ENCODE data around the gene RNF208. TPM values are rescaled to one million over a fixed set of nuclear protein-coding genes. Genes with fewer than 3 reads are reported as not detected.
"Not testable (repeated sequence)": the region's sequence is repeated elsewhere in the genome, so short reads cannot be mapped to it uniquely, and the experiment has no call there.

Gene RNF208
- polyA plus RNA-seq, 3 donors from 2014 or later: not detected

- Mint-ChIP-seq H3K9me3 (no peaks in the 10 kb centered on the region), H3K27me3 (ENCODE audit: low read depth in 3 of 3) (peaks cover 12 to 26% (median 25%) of the 10 kb centered on the region in 3 donors), H3K4me3 (peak overlapping the region; percentile 63 to 79 (median 71)), H3K4me1 (peaks cover 28 to 31% of the 10 kb centered on the region in 2 donors), H3K36me3 (peaks cover 0 to 3% (median 0%) of the 10 kb centered on the region in 3 donors), H3K27ac (peak overlapping the region in 3 of 6 donors; percentile 46 to 92 (median 77))
- peak in 2 of 3 donors; percentile 82 to 84 for DNase-seq
Measured at GRCh38 chr9:137240318-137240840, 18.3 kb upstream of the RNF208 start.

GRCh38 chr9:137239541-137240200 is 17.6 kb upstream of the RNF208 start:
- Mint-ChIP-seq H3K27me3 (ENCODE audit: low read depth in 3 of 3) (peaks cover 12 to 26% (median 25%) of the 10 kb centered on the region in 3 donors), H3K27ac (peak overlapping the region in 5 of 6 donors; percentile 21 to 77 (median 48)), H3K4me1 (peaks cover 28 to 31% of the 10 kb centered on the region in 2 donors), H3K4me3 (peak overlapping the region; percentile 63 to 79 (median 71))
- not testable (repeated sequence) for H3K9me3 Mint-ChIP-seq, H3K36me3 Mint-ChIP-seq, DNase-seq

GRCh38 chr9:137237759-137238726 is 16.0 kb upstream of the RNF208 start:
- Mint-ChIP-seq H3K9me3 (no peaks in the 10 kb centered on the region), H3K4me1 (peaks cover 23 to 27% of the 10 kb centered on the region in 2 donors), H3K27ac (no peak overlapping the region), H3K36me3 (peaks cover 0 to 3% (median 0%) of the 10 kb centered on the region in 3 donors), H3K4me3 (no peak overlapping the region), H3K27me3 (ENCODE audit: low read depth in 3 of 3) (peaks cover 12 to 22% (median 15%) of the 10 kb centered on the region in 3 donors)
- DNase-seq: no peak

- H3K27ac Mint-ChIP-seq: no peak overlapping the region
- no peaks in the 10 kb centered on the region for H3K36me3 Mint-ChIP-seq
- H3K4me3 Mint-ChIP-seq: no peak overlapping the region
Measured at GRCh38 chr9:137236936-137237421, 14.9 kb upstream of the RNF208 start.

GRCh38 chr9:137236238-137236935 is 14.3 kb upstream of the RNF208 start:
- peak; percentile 86 to 87 (median 87) for DNase-seq
- Mint-ChIP-seq H3K27me3 (ENCODE audit: low read depth in 3 of 3) (peaks cover 5 to 15% (median 5%) of the 10 kb centered on the region in 3 donors), H3K4me1 (peaks cover 11 to 18% of the 10 kb centered on the region in 2 donors), H3K27ac (no peak overlapping the region), H3K9me3 (no peaks in the 10 kb centered on the region), H3K36me3 (no peaks in the 10 kb centered on the region), H3K4me3 (no peak overlapping the region)

More at GRCh38 chr9:137236936-137237421, 14.9 kb upstream of the RNF208 start:
- DNase-seq: no peak
- Mint-ChIP-seq H3K9me3 (no peaks in the 10 kb centered on the region), H3K27me3 (ENCODE audit: low read depth in 3 of 3) (peaks cover 5 to 13% (median 5%) of the 10 kb centered on the region in 3 donors), H3K4me1 (peaks cover 12 to 18% of the 10 kb centered on the region in 2 donors)

GRCh38 chr9:137235424-137236237 is 13.6 kb upstream of the RNF208 start:
- Mint-ChIP-seq H3K36me3 (no peaks in the 10 kb centered on the region), H3K4me3 (no peak overlapping the region), H3K9me3 (no peaks in the 10 kb centered on the region), H3K27me3 (ENCODE audit: low read depth in 3 of 3) (peaks cover 0 to 9% (median 0%) of the 10 kb centered on the region in 3 donors), H3K27ac (no peak overlapping the region), H3K4me1 (peaks cover 6 to 15% of the 10 kb centered on the region in 2 donors)
- DNase-seq: no peak

- no peaks in the 10 kb centered on the region for H3K9me3 Mint-ChIP-seq
- peaks cover 6 to 14% of the 10 kb centered on the region in 2 donors for H3K4me1 Mint-ChIP-seq
- H3K27me3 Mint-ChIP-seq (ENCODE audit: low read depth in 3 of 3): peaks cover 0 to 5% (median 0%) of the 10 kb centered on the region in 3 donors
- no peaks in the 10 kb centered on the region for H3K36me3 Mint-ChIP-seq
- H3K27ac Mint-ChIP-seq: no peak overlapping the region
- H3K4me3 Mint-ChIP-seq: no peak overlapping the region
- DNase-seq: no peak
Measured at GRCh38 chr9:137234758-137235423, 12.9 kb upstream of the RNF208 start.

GRCh38 chr9:137234055-137234697 is 12.1 kb upstream of the RNF208 start:
- Mint-ChIP-seq H3K36me3 (no peaks in the 10 kb centered on the region), H3K4me3 (no peak overlapping the region), H3K9me3 (no peaks in the 10 kb centered on the region), H3K27me3 (ENCODE audit: low read depth in 3 of 3) (peaks cover 0 to 2% (median 2%) of the 10 kb centered on the region in 3 donors), H3K4me1 (peaks cover 5 to 9% of the 10 kb centered on the region in 2 donors), H3K27ac (no peak overlapping the region)
- DNase-seq: no peak

GRCh38 chr9:137233143-137233980 is 11.3 kb upstream of the RNF208 start:
- peaks cover 0 to 4% of the 10 kb centered on the region in 2 donors for H3K4me1 Mint-ChIP-seq
- no peak overlapping the region for H3K27ac Mint-ChIP-seq
- no peak for DNase-seq
- H3K36me3 Mint-ChIP-seq: no peaks in the 10 kb centered on the region
- no peaks in the 10 kb centered on the region for H3K9me3 Mint-ChIP-seq
- H3K4me3 Mint-ChIP-seq: no peak overlapping the region
- H3K27me3 Mint-ChIP-seq (ENCODE audit: low read depth in 3 of 3): peaks cover 0 to 2% (median 2%) of the 10 kb centered on the region in 3 donors

- peaks cover 0 to 4% (median 2%) of the 10 kb centered on the region in 3 donors for H3K27me3 Mint-ChIP-seq (ENCODE audit: low read depth in 3 of 3)
- peaks cover 0 to 4% of the 10 kb centered on the region in 2 donors for H3K4me1 Mint-ChIP-seq
- H3K9me3 Mint-ChIP-seq: no peaks in the 10 kb centered on the region
- H3K36me3 Mint-ChIP-seq: no peaks in the 10 kb centered on the region
- no peak overlapping the region for H3K4me3 Mint-ChIP-seq
- DNase-seq: no peak
- no peak overlapping the region for H3K27ac Mint-ChIP-seq
Measured at GRCh38 chr9:137232510-137232909, 10.5 kb upstream of the RNF208 start.

GRCh38 chr9:137232101-137232500 is 10.1 kb upstream of the RNF208 start:
- DNase-seq: no peak
- no peaks in the 10 kb centered on the region for H3K9me3 Mint-ChIP-seq
- H3K4me1 Mint-ChIP-seq: peaks cover 0 to 2% of the 10 kb centered on the region in 2 donors
- no peaks in the 10 kb centered on the region for H3K36me3 Mint-ChIP-seq
- H3K4me3 Mint-ChIP-seq: no peak overlapping the region
- H3K27ac Mint-ChIP-seq: no peak overlapping the region
- peaks cover 0 to 5% (median 2%) of the 10 kb centered on the region in 3 donors for H3K27me3 Mint-ChIP-seq (ENCODE audit: low read depth in 3 of 3)
